ENCODE data around the gene AJAP1. TPM values are rescaled to one million over a fixed set of nuclear protein-coding genes. Genes with fewer than 3 reads are reported as not detected.

The AJAP1 gene
- total RNA-seq, 1 donor = under 0.01 TPM

GRCh38 chr1:4628992-4629391 is 25.4 kb upstream of the AJAP1 start:
- no peak for DNase-seq (ENCODE audit: low read depth in 2 of 3, low spot score in 2 of 3)

- no peak for DNase-seq (ENCODE audit: low read depth in 2 of 3, low spot score in 2 of 3)
Measured at GRCh38 chr1:4630561-4630960, 23.8 kb upstream of the AJAP1 start.

- no peak for DNase-seq (ENCODE audit: low read depth in 2 of 3, low spot score in 2 of 3)
Measured at GRCh38 chr1:4631321-4631720, 23.1 kb upstream of the AJAP1 start.

- no peak for DNase-seq (ENCODE audit: low read depth in 2 of 3, low spot score in 2 of 3)
Measured at GRCh38 chr1:4633346-4633745, 21.1 kb upstream of the AJAP1 start.

- no peak for DNase-seq (ENCODE audit: low read depth in 2 of 3, low spot score in 2 of 3)
Measured at GRCh38 chr1:4634156-4634792, 20.1 kb upstream of the AJAP1 start.

- DNase-seq (ENCODE audit: low read depth in 2 of 3, low spot score in 2 of 3) = no peak
Measured at GRCh38 chr1:4634793-4635406, 19.5 kb upstream of the AJAP1 start.

GRCh38 chr1:4636186-4636585 is 18.2 kb upstream of the AJAP1 start:
- no peak for DNase-seq (ENCODE audit: low read depth in 2 of 3, low spot score in 2 of 3)

GRCh38 chr1:4636644-4637380 is 17.6 kb upstream of the AJAP1 start:
- no peak for DNase-seq (ENCODE audit: low read depth in 2 of 3, low spot score in 2 of 3)

- no peak for DNase-seq (ENCODE audit: low read depth in 2 of 3, low spot score in 2 of 3)
Measured at GRCh38 chr1:4637616-4638344, 16.6 kb upstream of the AJAP1 start.

GRCh38 chr1:4638345-4638729 is 16.1 kb upstream of the AJAP1 start:
- peak in 2 of 3 donors; percentile 48 to 58 for DNase-seq (ENCODE audit: low read depth in 2 of 3, low spot score in 2 of 3)

- DNase-seq (ENCODE audit: low read depth in 2 of 3, low spot score in 2 of 3) = no peak
Measured at GRCh38 chr1:4640931-4641330, 13.5 kb upstream of the AJAP1 start.

GRCh38 chr1:4647391-4647790 is 7.0 kb upstream of the AJAP1 start:
- no peak for DNase-seq (ENCODE audit: low read depth in 2 of 3, low spot score in 2 of 3)

GRCh38 chr1:4648657-4649056 is 5.8 kb upstream of the AJAP1 start:
- no peak for DNase-seq (ENCODE audit: low read depth in 2 of 3, low spot score in 2 of 3)

GRCh38 chr1:4650481-4650880 is 3.9 kb upstream of the AJAP1 start:
- DNase-seq (ENCODE audit: low read depth in 2 of 3, low spot score in 2 of 3) = no peak

- no peak for DNase-seq (ENCODE audit: low read depth in 2 of 3, low spot score in 2 of 3)
Measured at GRCh38 chr1:4650981-4651380, 3.4 kb upstream of the AJAP1 start.

GRCh38 chr1:4652631-4653327 is 1.6 kb upstream of the AJAP1 start:
- peak; percentile 19 to 63 (median 44) for DNase-seq (ENCODE audit: low read depth in 2 of 3, low spot score in 2 of 3)

GRCh38 chr1:4653328-4653660 is 1.1 kb upstream of the AJAP1 start:
- no peak for DNase-seq (ENCODE audit: low read depth in 2 of 3, low spot score in 2 of 3)

GRCh38 chr1:4654764-4655673 is 610 bp downstream of the AJAP1 start:
- no peak for DNase-seq (ENCODE audit: low read depth in 2 of 3, low spot score in 2 of 3)

- peak in 2 of 3 donors; percentile 60 to 67 for DNase-seq (ENCODE audit: low read depth in 2 of 3, low spot score in 2 of 3)
Measured at GRCh38 chr1:4655674-4656532, 1.5 kb downstream of the AJAP1 start.
